Astrocyte of the cerebellum (primary cell): Measurements from ENCODE around the gene RBP5.

ENCODE experiments used
- DNase-seq: peaks from one replicate; pipeline ENCODE4 v3.0.0-alpha.2; 2011; ENCODE audit warnings: low read depth
- H3K4me3 ChIP-seq: 2 replicates; pipeline ENCODE4 v1.5.1; 2011; ENCODE audit warnings: mild to moderate bottlenecking, low read depth, low read length, moderate library complexity
- CTCF ChIP-seq: IDR thresholded peaks from 2 replicates; pipeline ENCODE4 v1.5.1; 2012; ENCODE audit warnings: low read length, low read depth, moderate library complexity, mild to moderate bottlenecking; ENCODE audit errors: missing control alignments
- in situ Hi-C: cut with HindIII; loops from 2 replicates; pipeline ENCODE4 v1.10.0; 2017; ENCODE audit warnings: low sequenced_read_pairs

Gene RBP5

DNA sequence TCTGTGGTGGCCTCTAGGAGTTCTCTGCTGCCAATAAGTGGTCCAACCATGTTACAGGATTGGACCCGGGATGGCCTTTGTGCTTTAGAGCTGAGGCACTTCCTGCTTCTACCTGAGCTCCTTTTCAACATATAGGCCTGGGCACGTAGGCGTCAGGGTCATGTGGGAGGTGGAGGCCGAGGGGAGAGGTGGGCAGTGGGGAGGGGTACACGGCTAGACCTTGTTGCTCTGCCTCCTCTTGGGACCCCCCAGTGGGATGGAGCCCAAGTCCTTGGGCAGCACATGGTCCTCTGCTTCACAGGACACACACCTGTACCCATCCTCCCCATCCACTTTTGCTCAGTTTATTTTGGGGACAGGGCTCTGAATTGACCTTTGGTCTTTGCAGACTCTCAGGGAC lies 7.4 kb downstream of the RBP5 start:
- H3K4me3 ChIP-seq = no peak overlapping the region
- DNase-seq = no peak
- no peak for TF ChIP-seq CTCF
- in situ Hi-C loops = no loop called here

- in situ Hi-C loops = no loop called here
- H3K4me3 ChIP-seq = no peak overlapping the region
- no peak for TF ChIP-seq CTCF
- DNase-seq = no peak
Observed at GRCh38 chr12:7120166-7120565, 8.5 kb downstream of the RBP5 start.

DNA sequence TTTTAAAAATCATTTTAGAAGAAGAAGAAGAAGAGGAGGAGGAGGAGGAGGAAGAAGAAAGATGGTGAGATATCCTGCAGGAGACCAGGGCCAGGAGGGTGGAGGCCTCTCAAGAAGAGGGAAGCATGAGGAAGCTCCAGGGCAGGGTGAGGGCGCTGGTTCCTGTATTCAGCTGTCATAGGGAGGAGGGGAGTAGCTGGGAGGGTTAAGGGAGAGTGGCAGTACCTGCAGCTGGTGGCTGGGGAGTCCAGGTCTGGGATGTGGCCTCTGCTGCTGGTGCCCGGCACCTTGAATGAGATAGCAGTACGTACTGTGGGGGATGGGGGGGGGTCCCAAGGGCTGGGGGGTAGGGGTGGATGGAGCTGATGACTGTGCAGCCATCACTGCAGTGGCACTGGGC lies 9.8 kb downstream of the RBP5 start:
- in situ Hi-C loops = no loop called here
- TF ChIP-seq CTCF = no peak
- H3K4me3 ChIP-seq = no peak overlapping the region
- no peak for DNase-seq

- H3K4me3 ChIP-seq = no peak overlapping the region
- in situ Hi-C loops = no loop called here
- no peak for DNase-seq
- no peak for TF ChIP-seq CTCF
Observed at GRCh38 chr12:7117670-7118069, 11.0 kb downstream of the RBP5 start.

DNA sequence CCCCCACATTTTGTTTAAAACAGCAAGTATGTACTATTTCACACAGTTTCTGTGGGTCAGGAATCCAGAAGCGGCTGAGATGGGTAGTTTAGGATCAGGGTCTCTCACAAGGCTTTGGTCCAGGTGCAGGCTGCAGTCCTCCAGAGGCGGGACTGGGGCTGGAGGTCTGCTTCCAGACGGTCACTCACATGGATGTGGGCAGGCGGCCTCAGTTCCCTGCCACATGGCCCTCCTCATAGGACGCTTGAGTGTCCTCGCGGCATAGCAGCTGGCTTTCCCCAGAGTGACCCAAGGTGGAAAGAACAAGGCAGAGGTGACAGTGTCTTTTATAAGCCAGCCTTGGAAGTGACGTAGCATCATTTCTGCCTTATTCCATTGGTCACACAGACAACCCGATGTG lies 11.8 kb downstream of the RBP5 start:
- DNase-seq = no peak
- no peak overlapping the region for H3K4me3 ChIP-seq
- in situ Hi-C loops = no loop called here
- no peak for TF ChIP-seq CTCF

GRCh38 chr12:7116196-7116595 lies 12.5 kb downstream of the RBP5 start:
- no peak for DNase-seq
- in situ Hi-C loops = no loop called here
- TF ChIP-seq CTCF = no peak
- H3K4me3 ChIP-seq = no peak overlapping the region

DNA sequence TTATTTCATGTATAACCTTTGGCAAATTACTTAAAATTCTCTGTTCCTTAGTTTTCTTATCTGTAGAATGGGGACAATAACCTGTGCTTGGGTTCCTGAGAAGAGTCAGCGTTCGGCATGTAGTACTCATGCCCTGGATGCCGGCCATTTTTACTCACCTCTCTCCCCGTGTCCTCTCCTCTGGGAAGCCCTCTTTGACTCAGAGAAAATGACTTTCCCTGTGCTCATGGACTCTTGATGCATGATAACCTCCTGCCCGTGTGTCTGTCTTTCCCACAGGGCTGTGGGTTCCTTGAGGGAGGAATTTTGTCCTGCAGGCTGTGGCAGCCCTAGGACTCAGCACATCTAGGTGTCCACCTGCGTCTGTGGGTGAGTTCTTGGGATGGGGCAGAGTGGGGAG lies 13.8 kb downstream of the RBP5 start:
- in situ Hi-C loops = no loop called here
- no peak for DNase-seq
- TF ChIP-seq CTCF = no peak
- H3K4me3 ChIP-seq = no peak overlapping the region
